ENCODE data around the gene PTPRA.
"Not testable (repeated sequence)": the region's sequence is repeated elsewhere in the genome, so short reads cannot be mapped to it uniquely, and the experiment has no call there.

Gene PTPRA

GRCh38 chr20:3011752-3012151, 138.5 kb downstream of the PTPRA start:
- DNase-seq = no peak

DNA sequence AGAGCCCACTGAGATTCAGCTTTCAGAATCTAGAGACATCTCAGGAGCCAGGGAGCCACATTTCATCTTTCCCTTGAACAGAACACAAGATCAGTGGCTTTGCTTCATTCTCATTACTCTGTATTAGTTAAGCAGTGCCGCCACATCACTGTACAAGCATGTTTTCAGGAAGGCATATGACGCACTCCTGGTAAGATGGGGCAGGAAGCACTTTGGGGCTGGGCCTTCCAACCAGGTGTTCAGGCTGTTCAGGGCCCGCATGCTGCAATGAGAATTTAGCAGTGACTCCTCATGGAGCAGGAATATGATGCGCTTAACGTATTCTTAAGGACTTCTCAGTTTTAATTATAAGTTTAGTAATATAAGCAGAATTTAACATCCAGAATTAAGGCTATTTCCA, 140.5 kb downstream of the PTPRA start:
- no peak for DNase-seq

- DNase-seq = no peak
Measured at GRCh38 chr20:3014179-3014578, 140.9 kb downstream of the PTPRA start.

DNA sequence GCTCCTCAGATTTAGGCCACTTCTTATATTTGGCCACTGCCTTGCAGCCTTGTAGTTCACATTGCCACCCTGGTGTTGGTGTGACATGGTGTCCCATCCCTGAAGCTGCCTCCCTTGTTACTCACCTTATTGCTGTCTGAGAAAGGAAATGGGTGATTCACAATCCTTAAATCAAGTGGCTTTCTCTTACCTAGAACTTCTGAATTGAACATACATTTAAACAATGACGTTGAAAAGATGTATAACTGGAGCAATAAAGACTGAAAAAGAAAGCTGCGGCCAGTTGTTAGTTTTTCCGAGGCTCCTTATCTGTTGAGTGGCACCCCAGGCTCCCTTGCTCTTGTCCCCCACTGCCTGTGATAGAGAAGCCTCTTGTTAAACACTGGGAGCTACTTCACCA, 141.4 kb downstream of the PTPRA start:
- DNase-seq = no peak

GRCh38 chr20:3015302-3015701, 142.0 kb downstream of the PTPRA start:
- DNase-seq = not testable (repeated sequence)

- DNase-seq = no peak
Measured at GRCh38 chr20:3021327-3021726, 148.0 kb downstream of the PTPRA start.

- DNase-seq = no peak
Measured at GRCh38 chr20:3021777-3022176, 148.5 kb downstream of the PTPRA start.

GRCh38 chr20:3022559-3023490, 149.5 kb downstream of the PTPRA start:
- not testable (repeated sequence) for DNase-seq

DNA sequence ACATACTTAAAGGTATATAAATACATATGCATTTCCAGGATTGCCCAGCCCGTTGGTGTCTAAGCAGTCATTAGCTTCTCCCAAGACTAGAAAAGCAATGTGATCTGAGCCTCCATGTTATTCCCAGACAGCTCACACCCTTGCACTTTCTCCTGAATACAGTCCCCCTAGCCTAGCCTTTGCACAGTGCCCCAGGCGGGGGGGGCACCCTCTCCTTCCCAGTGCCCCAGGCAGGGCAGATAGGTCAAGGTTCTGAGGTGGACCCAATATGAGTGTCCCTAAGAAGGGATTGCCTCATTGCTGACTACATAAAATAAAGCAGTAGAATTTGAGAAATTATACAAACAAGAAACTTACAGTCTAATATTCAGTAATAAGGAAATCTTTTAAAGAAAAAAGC, 154.7 kb downstream of the PTPRA start:
- DNase-seq = no peak

DNA sequence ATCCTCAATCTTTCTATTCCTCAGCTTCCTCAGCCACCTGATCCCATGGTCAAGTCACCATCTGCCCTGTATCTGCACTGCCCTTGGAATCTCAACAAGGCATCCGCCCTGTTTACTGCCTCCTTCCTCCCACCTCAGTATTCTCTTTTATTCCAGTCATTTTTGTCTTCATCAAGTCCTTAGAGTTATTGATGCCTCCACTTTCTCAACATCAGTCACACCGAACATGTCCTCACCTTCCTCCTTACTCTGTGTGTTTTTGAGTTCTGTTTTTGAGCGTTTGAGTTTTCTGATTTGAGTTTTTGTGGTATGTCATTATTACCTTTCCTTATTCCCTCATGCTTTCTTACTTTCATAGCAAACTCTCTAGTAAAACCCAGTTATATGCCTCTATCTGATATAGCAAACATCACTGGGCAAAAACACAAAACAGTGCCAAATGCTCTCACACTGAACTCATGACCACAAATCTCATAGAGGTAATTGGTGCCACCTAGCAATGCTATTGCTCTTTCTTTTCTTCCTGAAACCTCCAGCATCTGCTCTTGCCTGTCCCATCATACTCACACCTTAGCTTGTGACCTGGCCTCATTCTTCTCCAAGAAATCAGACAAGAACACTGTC, 158.4 kb downstream of the PTPRA start:
- no peak for DNase-seq

DNA sequence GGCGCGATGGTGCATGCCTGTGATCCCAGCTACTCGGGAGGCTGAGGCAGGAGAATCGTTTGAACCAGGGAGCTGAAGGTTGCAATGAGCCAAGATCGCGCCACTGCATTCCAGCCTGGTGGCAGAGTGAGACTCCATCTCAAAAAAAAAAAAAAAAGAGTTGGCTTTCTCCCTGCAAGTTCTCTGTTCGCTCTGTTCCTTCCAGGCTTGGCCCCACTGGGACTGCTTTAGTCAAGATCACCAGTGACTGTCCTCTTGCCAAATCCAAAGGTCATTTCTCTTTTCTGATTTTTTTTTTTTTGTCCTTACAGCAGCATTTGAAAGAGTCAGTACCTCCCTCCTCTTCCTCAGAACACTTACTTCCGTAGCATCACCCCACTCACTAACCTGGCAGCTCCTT, 159.3 kb downstream of the PTPRA start:
- DNase-seq = no peak

- no peak for DNase-seq
Measured at GRCh38 chr20:3037654-3038053, 164.4 kb downstream of the PTPRA start.

DNA sequence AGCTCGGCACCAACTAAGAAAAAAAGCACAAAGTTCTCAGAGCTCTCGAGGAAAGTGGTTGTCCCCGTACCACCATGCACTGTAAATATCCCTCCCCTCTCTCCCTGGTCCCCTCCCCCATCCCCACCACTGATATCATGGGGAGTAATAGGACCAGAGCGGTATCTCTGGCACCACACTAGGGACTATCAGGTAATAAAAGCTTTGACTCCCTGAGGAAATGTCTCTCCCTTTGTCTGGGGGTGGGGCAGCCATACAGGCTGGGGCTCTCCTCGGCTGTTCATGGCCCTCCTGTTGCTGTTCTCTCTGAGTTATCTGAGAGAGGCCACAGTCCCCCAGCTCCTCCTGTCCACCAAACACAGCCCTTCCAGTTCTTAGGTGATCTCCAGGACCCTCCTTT, 165.2 kb downstream of the PTPRA start:
- DNase-seq = no peak

- DNase-seq = no peak
Measured at GRCh38 chr20:3039426-3039825, 166.1 kb downstream of the PTPRA start.

- DNase-seq = no peak
Measured at GRCh38 chr20:3040086-3040485, 166.8 kb downstream of the PTPRA start.

- DNase-seq = no peak
Measured at GRCh38 chr20:3041854-3042409, 168.7 kb downstream of the PTPRA start.

DNA sequence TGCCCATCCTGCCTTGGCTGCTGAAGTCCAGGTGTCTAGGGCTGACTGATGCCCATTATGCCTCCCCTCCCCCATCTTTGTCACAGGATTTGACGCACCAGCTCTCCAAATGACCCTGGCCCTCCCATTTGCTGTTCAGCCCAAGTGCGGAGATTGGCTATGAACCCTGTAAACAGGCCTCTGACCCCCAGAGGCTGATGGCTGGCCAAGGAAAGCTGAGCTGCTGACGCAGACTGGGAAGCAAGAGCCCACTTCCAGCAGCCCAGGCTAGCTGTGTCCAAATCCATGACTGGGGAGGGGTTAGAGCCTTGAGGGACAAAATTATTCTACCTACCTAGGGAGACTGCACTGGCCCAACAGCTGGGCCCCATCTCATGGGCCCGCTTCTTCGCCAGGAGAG, 169.3 kb downstream of the PTPRA start:
- DNase-seq = no peak

GRCh38 chr20:3043322-3043721, 170.0 kb downstream of the PTPRA start, which contains the start of gene GNRH2:
Gene GNRH2 (plus strand): TSS chr20:3043622. CDS start chr20:3044415, 793 bp downstream.
- DNase-seq = no peak

DNA sequence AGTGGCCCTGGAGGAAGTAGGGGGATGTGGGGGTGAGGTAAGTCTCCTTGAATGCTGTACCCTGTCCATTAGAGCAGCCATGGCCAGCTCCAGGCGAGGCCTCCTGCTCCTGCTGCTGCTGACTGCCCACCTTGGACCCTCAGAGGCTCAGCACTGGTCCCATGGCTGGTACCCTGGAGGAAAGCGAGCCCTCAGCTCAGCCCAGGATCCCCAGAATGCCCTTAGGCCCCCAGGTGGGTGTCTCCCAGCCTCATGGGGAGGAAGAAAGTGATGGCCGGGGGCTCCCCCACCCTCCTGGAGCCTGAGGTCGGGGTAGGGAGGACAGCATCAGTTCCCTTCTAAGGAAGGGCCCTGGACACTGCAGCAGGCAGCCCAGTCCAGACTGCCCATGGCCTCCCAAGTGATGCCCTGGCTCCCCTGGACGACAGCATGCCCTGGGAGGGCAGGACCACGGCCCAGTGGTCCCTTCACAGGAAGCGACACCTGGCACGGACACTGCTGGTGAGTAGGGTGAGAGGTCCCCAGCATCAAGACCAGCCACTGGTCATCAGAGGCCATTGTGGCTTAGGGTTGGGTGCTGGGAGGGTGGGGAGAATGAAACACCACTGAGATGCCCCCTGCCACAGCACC, 171.2 kb downstream of the PTPRA start:
- no peak for DNase-seq

DNA sequence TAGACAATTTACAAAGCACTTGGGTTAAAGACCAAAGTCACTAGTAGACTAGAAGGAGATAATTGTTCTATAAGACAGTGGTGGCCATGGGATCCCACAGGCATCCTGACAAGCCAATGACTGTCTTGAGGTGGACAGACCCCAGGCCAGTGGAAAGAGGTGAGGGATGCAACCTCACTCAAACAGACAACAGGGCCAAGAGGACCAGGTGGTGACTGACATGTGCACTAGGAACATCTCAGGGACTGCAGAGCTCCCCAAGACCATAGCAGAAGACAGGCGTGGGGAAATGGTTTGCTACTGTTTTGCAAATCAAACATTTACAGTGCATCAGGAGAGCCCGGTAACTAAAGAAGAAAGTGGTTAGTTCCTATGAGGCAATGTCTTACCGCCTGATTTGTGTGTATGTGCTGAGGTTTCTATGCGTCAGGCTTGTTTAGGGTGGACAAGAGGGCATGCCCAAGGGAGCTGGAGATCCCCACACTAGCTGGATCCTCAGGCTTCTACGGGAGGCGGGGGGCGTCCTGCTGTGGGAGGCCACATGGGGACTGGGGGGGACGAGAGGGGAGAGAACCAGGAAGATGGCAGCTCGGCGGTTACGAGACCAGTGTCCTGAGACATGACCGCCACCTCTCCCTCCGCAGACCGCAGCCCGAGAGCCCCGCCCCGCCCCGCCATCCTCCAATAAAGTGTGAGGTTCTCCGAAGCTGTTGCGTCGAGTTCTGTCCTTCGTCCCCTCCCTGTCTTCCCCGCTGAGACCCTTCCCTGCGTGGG, 171.9 kb downstream of the PTPRA start:
- peak in 5 of 6 experiments; percentile 33 to 66 (median 52) for DNase-seq

DNA sequence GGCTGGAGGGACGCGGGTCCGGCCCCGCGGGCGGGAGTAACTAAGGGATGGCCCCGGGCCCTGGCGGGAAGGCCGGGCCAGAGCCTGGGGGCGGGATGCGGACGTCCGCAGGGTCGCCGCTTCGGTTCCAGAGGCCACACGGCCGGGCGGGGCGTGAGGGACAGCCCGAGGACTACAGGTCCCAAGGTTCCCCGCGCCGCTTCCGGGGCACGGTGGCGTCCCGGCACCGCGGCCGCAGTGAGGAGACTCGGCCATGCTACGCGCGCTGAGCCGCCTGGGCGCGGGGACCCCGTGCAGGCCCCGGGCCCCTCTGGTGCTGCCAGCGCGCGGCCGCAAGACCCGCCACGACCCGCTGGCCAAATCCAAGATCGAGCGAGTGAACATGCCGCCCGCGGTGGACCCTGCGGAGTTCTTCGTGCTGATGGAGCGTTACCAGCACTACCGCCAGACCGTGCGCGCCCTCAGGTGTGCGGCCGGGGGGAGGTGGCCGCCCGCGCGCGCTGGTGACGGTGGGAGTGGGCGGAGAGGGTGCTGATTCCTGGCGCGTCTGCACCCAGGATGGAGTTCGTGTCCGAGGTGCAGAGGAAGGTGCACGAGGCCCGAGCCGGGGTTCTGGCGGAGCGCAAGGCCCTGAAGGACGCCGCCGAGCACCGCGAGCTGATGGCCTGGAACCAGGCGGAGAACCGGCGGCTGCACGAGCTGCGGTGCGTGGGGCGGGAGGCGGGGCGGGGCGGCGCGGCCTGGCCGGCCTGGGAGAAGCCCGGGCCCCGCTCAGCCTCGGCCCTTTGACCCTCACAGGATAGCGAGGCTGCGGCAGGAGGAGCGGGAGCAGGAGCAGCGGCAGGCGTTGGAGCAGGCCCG, 172.8 kb downstream of the PTPRA start, which contains the start of gene MRPS26:
Gene MRPS26, plus strand, starts transcription at position 237 of the 861 bp plus-strand sequence. Its CDS starts 17 bp downstream, at position 254.
- DNase-seq = peak; percentile 48 to 81 (median 68)

Measured in stimulated activated naive CD4-positive, alpha-beta T cell (primary cell).